Astrocyte of the spinal cord (primary cell): ENCODE measurements around the gene DNASE1L1.
A peak's percentile ranks its signal among the peaks of the same experiment; 100 is the strongest.

Experiments
- DNase-seq: peaks from one replicate; pipeline ENCODE4 v3.0.0; 2011; ENCODE audit warnings: low read depth, low spot score
- H3K4me3 ChIP-seq: 2 replicates; pipeline ENCODE4 v1.5.1; 2011; ENCODE audit warnings: low read depth, mild to moderate bottlenecking, low read length, moderate library complexity
- in situ Hi-C: cut with HindIII; loops from 2 replicates; pipeline ENCODE4 v1.10.0; 2017; ENCODE audit warnings: low sequenced_read_pairs
- TF ChIP-seq, protein P1 (sequence below): IDR thresholded peaks from 2 replicates; pipeline ENCODE4 v1.5.1; 2012; ENCODE audit warnings: low read depth, mild to moderate bottlenecking, low read length, inconsistent platforms

The DNASE1L1 gene

DNA sequence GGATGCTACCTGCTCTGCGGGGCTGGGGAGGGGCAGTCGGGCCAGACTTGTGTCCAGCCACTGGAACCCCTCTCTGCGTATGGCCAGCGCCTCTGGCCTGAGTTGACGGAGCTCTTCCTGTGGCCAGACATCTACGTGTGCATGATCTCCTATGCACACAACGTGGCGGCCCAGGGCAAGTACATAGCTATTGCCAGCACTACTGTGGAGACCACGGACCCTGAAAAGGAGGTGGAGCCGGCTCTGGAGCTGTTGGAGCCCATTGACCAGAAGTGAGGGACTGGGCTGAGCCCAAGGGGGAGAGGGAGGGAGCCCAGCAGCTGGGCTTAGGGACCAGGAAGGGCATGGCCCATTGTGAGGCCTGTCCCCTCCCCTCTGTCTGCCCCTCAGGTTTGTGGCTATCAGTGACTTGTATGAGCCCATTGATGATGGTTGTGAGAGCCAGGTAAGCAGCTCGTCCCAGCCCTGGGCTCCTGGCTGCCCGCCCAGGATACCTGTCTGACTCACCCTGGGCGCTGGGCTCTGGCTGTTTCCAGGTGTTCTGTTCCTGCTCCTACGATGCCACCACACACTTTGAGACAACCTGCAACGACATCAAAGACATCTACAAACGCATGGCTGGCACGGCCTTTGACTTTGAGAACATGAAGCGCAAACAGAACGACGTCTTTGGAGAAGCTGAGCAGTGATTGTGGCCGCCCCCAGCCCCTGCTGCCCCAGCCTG lies 33.1 kb upstream of the DNASE1L1 start:
- TF ChIP-seq, protein P1, sequence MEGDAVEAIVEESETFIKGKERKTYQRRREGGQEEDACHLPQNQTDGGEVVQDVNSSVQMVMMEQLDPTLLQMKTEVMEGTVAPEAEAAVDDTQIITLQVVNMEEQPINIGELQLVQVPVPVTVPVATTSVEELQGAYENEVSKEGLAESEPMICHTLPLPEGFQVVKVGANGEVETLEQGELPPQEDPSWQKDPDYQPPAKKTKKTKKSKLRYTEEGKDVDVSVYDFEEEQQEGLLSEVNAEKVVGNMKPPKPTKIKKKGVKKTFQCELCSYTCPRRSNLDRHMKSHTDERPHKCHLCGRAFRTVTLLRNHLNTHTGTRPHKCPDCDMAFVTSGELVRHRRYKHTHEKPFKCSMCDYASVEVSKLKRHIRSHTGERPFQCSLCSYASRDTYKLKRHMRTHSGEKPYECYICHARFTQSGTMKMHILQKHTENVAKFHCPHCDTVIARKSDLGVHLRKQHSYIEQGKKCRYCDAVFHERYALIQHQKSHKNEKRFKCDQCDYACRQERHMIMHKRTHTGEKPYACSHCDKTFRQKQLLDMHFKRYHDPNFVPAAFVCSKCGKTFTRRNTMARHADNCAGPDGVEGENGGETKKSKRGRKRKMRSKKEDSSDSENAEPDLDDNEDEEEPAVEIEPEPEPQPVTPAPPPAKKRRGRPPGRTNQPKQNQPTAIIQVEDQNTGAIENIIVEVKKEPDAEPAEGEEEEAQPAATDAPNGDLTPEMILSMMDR: no peak
- in situ Hi-C loops: no loop called here

DNA sequence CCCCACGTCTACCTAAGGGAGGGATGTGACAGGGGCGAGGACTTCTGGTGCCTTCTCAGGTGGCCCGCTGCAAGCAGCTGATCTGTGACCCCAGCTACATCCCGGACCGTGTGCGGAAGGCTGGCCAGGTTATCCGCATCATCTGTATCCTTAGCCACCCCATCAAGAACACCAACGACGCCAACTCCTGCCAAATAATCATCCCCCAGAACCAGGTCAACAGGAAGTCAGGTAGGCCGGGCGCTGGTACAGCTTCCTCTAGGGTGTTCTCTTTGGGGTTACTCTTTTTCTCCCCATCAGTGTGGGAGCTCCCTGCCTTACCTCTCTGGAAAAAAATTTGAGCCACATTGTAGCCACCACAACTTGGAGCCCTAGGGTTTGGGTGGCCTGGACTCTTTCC lies 32.5 kb upstream of the DNASE1L1 start:
- H3K4me3 ChIP-seq: no peak overlapping the region
- in situ Hi-C loops: no loop called here
- DNase-seq: no peak
- TF ChIP-seq, protein P1: no peak

More for the DNA sequence above, 33.1 kb upstream of the DNASE1L1 start:
- DNase-seq: no peak
- no peak overlapping the region for H3K4me3 ChIP-seq

DNA sequence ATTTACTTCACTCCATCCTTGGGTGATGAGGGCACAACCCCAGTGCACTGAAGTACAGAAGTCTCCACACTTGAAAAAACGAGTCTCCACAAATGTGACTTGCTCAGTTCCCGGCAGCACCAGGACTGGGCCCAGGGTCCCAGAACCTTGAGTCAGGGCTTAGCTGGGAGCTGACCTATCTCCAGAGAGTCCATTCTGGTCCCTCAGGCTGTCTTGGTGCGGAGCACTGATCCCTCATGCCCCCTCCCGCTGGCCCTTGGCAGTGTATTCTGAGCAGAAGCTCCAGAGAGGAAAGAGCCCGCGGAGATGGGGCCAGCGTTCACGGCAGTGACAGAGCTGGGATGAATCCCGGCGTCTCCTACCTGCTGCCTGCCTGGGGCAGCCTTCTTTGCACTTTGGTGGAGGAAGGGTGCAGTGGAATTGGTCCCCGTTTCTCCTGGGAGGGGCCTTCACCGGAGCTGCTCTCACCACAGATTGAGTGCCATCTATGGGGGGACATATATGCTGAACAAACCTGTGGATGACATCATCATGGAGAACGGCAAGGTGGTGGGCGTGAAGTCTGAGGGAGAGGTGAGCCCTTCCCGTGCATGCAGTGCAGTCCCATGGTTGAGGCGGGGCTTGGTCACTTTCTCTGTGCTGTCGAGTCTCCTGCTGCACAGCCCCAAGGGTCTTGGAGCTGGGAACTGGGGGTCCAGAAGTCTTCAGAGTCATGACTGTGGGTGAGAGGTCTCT lies 31.7 kb upstream of the DNASE1L1 start:
- TF ChIP-seq, protein P1: no peak
- no peak for DNase-seq
- no peak overlapping the region for H3K4me3 ChIP-seq
- in situ Hi-C loops: no loop called here

- in situ Hi-C loops: no loop called here
- no peak for DNase-seq
- H3K4me3 ChIP-seq: no peak overlapping the region
- TF ChIP-seq, protein P1: no peak
Observed at GRCh38 chrX:154439841-154440240, 30.8 kb upstream of the DNASE1L1 start.

GRCh38 chrX:154437971-154438893 lies 29.2 kb upstream of the DNASE1L1 start:
- no peak for DNase-seq
- TF ChIP-seq, protein P1: no peak
- in situ Hi-C loops: no loop called here
- H3K4me3 ChIP-seq: peak overlapping the region; percentile 71

GRCh38 chrX:154436983-154437752 lies 28.1 kb upstream of the DNASE1L1 start, which contains the start of gene GDI1:
TSS of gene GDI1 (plus strand) at chrX:154437154. CDS start at chrX:154437255, 101 bp downstream.
- in situ Hi-C loops: no loop called here
- peak; percentile 49 for DNase-seq
- H3K4me3 ChIP-seq: peak within 1 kb of the TSS; percentile 71
- TF ChIP-seq, protein P1: no peak
